IMR-90 (cell line): Measurements from ENCODE around the gene COL4A2. TPM values are rescaled to one million over a fixed set of nuclear protein-coding genes. Genes with fewer than 3 reads are reported as not detected.

Experiments
- ATAC-seq: fragments of 200-7000 bp; cut with Tn5 transposase; 2 replicates; pipeline ENCODE4 v1.9.1; 2020; ENCODE audit warnings: low read depth, mild to moderate bottlenecking, moderate library complexity
- BruUV-seq: library from RNA; stranded (reverse); fragments of 400-500 nt; replicated peaks from 2 replicates; lab custom pipeline; 2021; lab: Mats Ljungman, UMichigan
- CTCF ChIA-PET: fragments of 300-600 bp; formaldehyde crosslinking; extraction: SDS; loops from one replicate; lab custom pipeline; 2021; ENCODE audit warnings: antibody characterized with exemption; lab: Yijun Ruan, JAX
- POLR2A ChIA-PET: fragments of 300-600 bp; sonication (Branson Sonifier 250); formaldehyde crosslinking; loops from one replicate; lab custom pipeline; 2022; ENCODE audit warnings: antibody characterized with exemption; ENCODE audit not compliant: unreplicated experiment; lab: Charles Lee
- DNase-seq: peaks from one replicate; pipeline ENCODE4 v3.0.0; 2013
- H2AFZ ChIP-seq: replicated peaks from 2 replicates; pipeline ENCODE3; 2013; ENCODE audit warnings: low read length, mild to moderate bottlenecking; ENCODE audit not compliant: poor library complexity
- H2AK5ac ChIP-seq: 2 replicates; pipeline ENCODE4 v1.6.1; 2013; ENCODE audit warnings: low read depth, low read length, inconsistent platforms
- H2AK9ac ChIP-seq: replicated peaks from 2 replicates; pipeline ENCODE3; 2013; ENCODE audit warnings: mild to moderate bottlenecking, low read depth, low read length, moderate library complexity; ENCODE audit not compliant: poor library complexity
- H2BK120ac ChIP-seq: 2 replicates; pipeline ENCODE4 v1.6.1; 2013; ENCODE audit warnings: low read depth, low read length, inconsistent platforms
- H2BK15ac ChIP-seq: 3 replicates; pipeline ENCODE4 v1.6.1; 2013; ENCODE audit warnings: low read depth, low read length, inconsistent platforms
- H2BK20ac ChIP-seq: 2 replicates; pipeline ENCODE4 v1.6.1; 2013; ENCODE audit warnings: low read depth, mild to moderate bottlenecking, inconsistent platforms, low read length, moderate library complexity
- H2BK5ac ChIP-seq: 2 replicates; pipeline ENCODE4 v1.6.1; 2013; ENCODE audit warnings: mild to moderate bottlenecking, low read depth, low read length, inconsistent platforms; ENCODE audit not compliant: poor library complexity, severe bottlenecking
- H3K14ac ChIP-seq: replicated peaks from 2 replicates; pipeline ENCODE4 v1.6.1; 2013; ENCODE audit warnings: low read depth, low read length, inconsistent platforms
- H3K18ac ChIP-seq: 2 replicates; pipeline ENCODE4 v1.6.1; 2013; ENCODE audit warnings: low read depth, low read length, control low read depth
- H3K23ac ChIP-seq: 2 replicates; pipeline ENCODE4 v1.6.1; 2013; ENCODE audit warnings: low read depth, low read length, inconsistent platforms
- H3K27ac ChIP-seq: 2 replicates; pipeline ENCODE4 v1.5.1; 2013; ENCODE audit warnings: mild to moderate bottlenecking, control low read depth, low read length; ENCODE audit not compliant: insufficient read depth
- H3K27me3 ChIP-seq: 2 replicates; pipeline ENCODE4 v1.6.1; 2013; ENCODE audit warnings: low read length; ENCODE audit not compliant: control insufficient read depth, insufficient read depth
- H3K36me3 ChIP-seq: 2 replicates; pipeline ENCODE4 v1.6.1; 2013; ENCODE audit warnings: low read length, mixed read lengths; ENCODE audit not compliant: control insufficient read depth, insufficient read depth
- H3K4ac ChIP-seq: 2 replicates; pipeline ENCODE4 v1.6.1; 2013; ENCODE audit warnings: low read depth, low read length, inconsistent platforms
- H3K4me1 ChIP-seq: 2 replicates; pipeline ENCODE4 v1.6.1; 2013; ENCODE audit warnings: low read length, mixed read lengths; ENCODE audit not compliant: control insufficient read depth, insufficient read depth
- H3K4me2 ChIP-seq: 2 replicates; pipeline ENCODE4 v1.6.1; 2013; ENCODE audit warnings: low read depth, mild to moderate bottlenecking, control low read depth, low read length, moderate library complexity
- H3K4me3 ChIP-seq: 2 replicates; pipeline ENCODE4 v1.5.1; 2013; ENCODE audit warnings: low read depth, mild to moderate bottlenecking, control low read depth, low read length, moderate library complexity; ENCODE audit not compliant: insufficient read depth
- H3K56ac ChIP-seq: 2 replicates; pipeline ENCODE4 v1.6.1; 2013; ENCODE audit warnings: low read length, inconsistent platforms; ENCODE audit not compliant: insufficient read depth; ENCODE audit errors: extremely low read depth
- H3K79me1 ChIP-seq, 2 experiments: 2 replicates each; pipeline ENCODE4 v1.6.1; 2013; ENCODE audit warnings: low read length in 2 of 2, inconsistent platforms in 1 of 2, low read depth in 1 of 2
- H3K9ac ChIP-seq: 2 replicates; pipeline ENCODE4 v1.6.1; 2013; ENCODE audit warnings: low read depth, low read length, control low read depth
- H3K9me1 ChIP-seq: 2 replicates; pipeline ENCODE4 v1.6.1; 2013; ENCODE audit warnings: low read length, inconsistent platforms; ENCODE audit not compliant: insufficient read depth
- H3K9me3 ChIP-seq: 2 replicates; pipeline ENCODE4 v1.6.1; 2013; ENCODE audit warnings: low read length; ENCODE audit not compliant: control insufficient read depth, insufficient read depth
- H4K20me1 ChIP-seq: 2 replicates; pipeline ENCODE4 v1.6.1; 2013; ENCODE audit warnings: low read length, inconsistent platforms; ENCODE audit not compliant: insufficient read depth
- H4K5ac ChIP-seq: 2 replicates; pipeline ENCODE4 v1.6.1; 2013; ENCODE audit warnings: mild to moderate bottlenecking, low read depth, low read length, control low read depth
- H4K8ac ChIP-seq, 2 experiments: 2 replicates each; pipeline ENCODE4 v1.6.1; 2013; ENCODE audit warnings: low read depth in 2 of 2, low read length in 2 of 2, control low read depth in 1 of 2, inconsistent platforms in 1 of 2
- H4K91ac ChIP-seq: 2 replicates; pipeline ENCODE4 v1.6.1; 2013; ENCODE audit warnings: low read depth, low read length, inconsistent platforms; ENCODE audit not compliant: insufficient read depth
- POLR2A ChIP-seq: IDR thresholded peaks from 2 replicates; pipeline ENCODE4 v1.6.1; 2012; ENCODE audit warnings: mild to moderate bottlenecking, low read depth, low read length
- WGBS, 2 experiments: methylation state at CpG; one replicate each; pipeline versions ENCODE4 v1.1.5 to v1.1.7; 2013; ENCODE audit warnings: missing lambda C conversion rate in 2 of 2; ENCODE audit not compliant: insufficient read length in 1 of 2; ENCODE audit errors: extremely low coverage in 2 of 2; 5-methylcytosine and 5-hydroxymethylcytosine counted together
- dilution Hi-C: fragments of 300-500 bp; cut with HindIII; formaldehyde crosslinking; loops from one replicate; pipeline ENCODE4 v1.14.3; 2018; ENCODE audit warnings: low sequenced_read_pairs; ENCODE audit not compliant: unreplicated experiment
- in situ Hi-C: fragments of 300-500 bp; cut with MboI; formaldehyde crosslinking; loops from 3 replicates; pipeline ENCODE4 v1.14.3; 2019; ENCODE audit warnings: low sequenced_read_pairs, inconsistent platforms, mixed read lengths
- intact Hi-C: fragments of 100-400 bp; cut with micrococcal nuclease; formaldehyde crosslinking; loops from 2 replicates; pipeline ENCODE4 v1.10.0; 2022
- polyA plus RNA-seq, 3 experiments: library from polyadenylated mRNA; depleted of rRNA; stranded (reverse); fragments of >200 nt; gene quantifications; 2 replicates each; pipeline ENCODE4 v1.2.3, GENCODE V29; 2012; ENCODE audit warnings: low replicate concordance in 1 of 3
- total RNA-seq: library from RNA; depleted of rRNA; stranded (reverse); fragments of >200 nt; gene quantifications from 2 replicates; pipeline ENCODE4 v1.2.3, GENCODE V29; 2012
- TF ChIP-seq, protein P1 (sequence below): conservative IDR thresholded peaks from 2 replicates; pipeline ENCODE4 v1.5.1; 2012; ENCODE audit warnings: mild to moderate bottlenecking, low read depth, low read length, improper control_type of control experiment

COL4A2 gene
- total and polyA plus RNA-seq, 2 of the 4 experiments (the other 2 are of a cell fraction): 90.7 to 457 TPM

DNA sequence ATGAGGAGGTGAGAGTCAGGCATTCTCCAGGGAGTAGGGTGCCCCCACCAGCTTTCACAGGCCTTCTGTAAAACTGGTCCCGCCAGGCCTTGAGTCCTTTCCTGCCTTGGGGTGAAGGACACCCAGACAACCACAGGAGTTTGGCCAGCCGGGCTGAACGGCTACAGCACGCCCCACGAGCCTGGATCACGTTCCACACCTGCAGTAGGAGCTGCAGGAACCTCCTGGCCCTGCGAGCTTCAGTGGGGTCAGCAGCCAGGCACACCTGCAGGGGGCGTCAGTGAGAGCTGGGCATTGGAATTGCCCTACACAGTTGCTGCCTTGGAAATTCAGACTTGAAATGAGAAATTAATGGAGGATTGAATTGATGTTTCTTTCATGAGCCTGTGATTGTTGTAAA is 45.7 kb downstream of the COL4A2 start:
- Histone ChIP-seq H3K18ac (no peak overlapping the region), H2BK20ac (no peak overlapping the region), H3K23ac (no peak overlapping the region), H3K14ac (no peak overlapping the region), H2BK120ac (no peak overlapping the region), H3K4me1 (peaks cover 13% of the 10 kb centered on the region), H3K4me3 (no peak overlapping the region), H3K56ac (no peak overlapping the region), H3K27ac (no peak overlapping the region), H3K27me3 (no peaks in the 10 kb centered on the region), H3K4ac (no peak overlapping the region), H3K79me1 (peaks cover 24 to 89% of the 10 kb centered on the region in 2 experiments), H3K9ac (no peak overlapping the region), H4K8ac (no peak overlapping the region), H2BK15ac (0 out of 3 replicates have a peak overlapping the region, but pooled peaks have one; percentile 5), H2BK5ac (peak overlapping the region; percentile 13), H4K20me1 (peaks cover 50% of the 10 kb centered on the region), H2AK9ac (no peak overlapping the region), H2AK5ac (no peak overlapping the region), H3K4me2 (no peak overlapping the region), H3K9me3 (no peaks in the 10 kb centered on the region), H4K5ac (no peak overlapping the region), H2AFZ (no peak overlapping the region), H3K36me3 (peaks cover 21% of the 10 kb centered on the region), H3K9me1 (peaks cover 46% of the 10 kb centered on the region), H4K91ac (no peak overlapping the region)
- CTCF ChIA-PET: no interaction called here
- no peak for ATAC-seq
- TF ChIP-seq POLR2A: no peak
- TF ChIP-seq, protein P1, sequence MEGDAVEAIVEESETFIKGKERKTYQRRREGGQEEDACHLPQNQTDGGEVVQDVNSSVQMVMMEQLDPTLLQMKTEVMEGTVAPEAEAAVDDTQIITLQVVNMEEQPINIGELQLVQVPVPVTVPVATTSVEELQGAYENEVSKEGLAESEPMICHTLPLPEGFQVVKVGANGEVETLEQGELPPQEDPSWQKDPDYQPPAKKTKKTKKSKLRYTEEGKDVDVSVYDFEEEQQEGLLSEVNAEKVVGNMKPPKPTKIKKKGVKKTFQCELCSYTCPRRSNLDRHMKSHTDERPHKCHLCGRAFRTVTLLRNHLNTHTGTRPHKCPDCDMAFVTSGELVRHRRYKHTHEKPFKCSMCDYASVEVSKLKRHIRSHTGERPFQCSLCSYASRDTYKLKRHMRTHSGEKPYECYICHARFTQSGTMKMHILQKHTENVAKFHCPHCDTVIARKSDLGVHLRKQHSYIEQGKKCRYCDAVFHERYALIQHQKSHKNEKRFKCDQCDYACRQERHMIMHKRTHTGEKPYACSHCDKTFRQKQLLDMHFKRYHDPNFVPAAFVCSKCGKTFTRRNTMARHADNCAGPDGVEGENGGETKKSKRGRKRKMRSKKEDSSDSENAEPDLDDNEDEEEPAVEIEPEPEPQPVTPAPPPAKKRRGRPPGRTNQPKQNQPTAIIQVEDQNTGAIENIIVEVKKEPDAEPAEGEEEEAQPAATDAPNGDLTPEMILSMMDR: 0 out of 2 replicates have a peak, but pooled peaks have one; percentile 17
- intact Hi-C loops (no loop called here), dilution Hi-C loops (no loop called here), in situ Hi-C loops (no loop called here)
- POLR2A ChIA-PET: no interaction called here
- 95% methylated on average over 5 of the region's 8 CpGs; no CpG with 5 or more reads in 1 of the 2 experiments for WGBS, 2 experiments
- no TSS peak for BruUV-seq
- no peak for DNase-seq
